ENCODE results near the gene ERICH4.

GRCh38 chr19:41427647-41428480, 15.1 kb upstream of the ERICH4 start:
- TF ChIP-seq ZC3H11A (IDR thresholded peaks at IDR 0.05) (no peak), TP53 (CRISPR knock-in tag; IDR thresholded peaks at IDR 0.05) (no peak), CTCF (IDR thresholded peaks at IDR 0.05) (no peak), POLR2A (IDR thresholded peaks at IDR 0.05; ENCODE audit: low read length) (no peak), HMGXB4 (CRISPR knock-in tag; IDR thresholded peaks at IDR 0.05; ENCODE audit: borderline replicate concordance) (no peak), SMC3 (IDR thresholded peaks at IDR 0.05) (no peak), CEBPB (IDR thresholded peaks at IDR 0.05) (no peak), POLR2AphosphoS2 (conservative IDR thresholded peaks at IDR 0.05; ENCODE audit: low read length) (no peak), JUN (IDR thresholded peaks at IDR 0.05) (no peak)
